Caco-2 (cell line): ENCODE measurements around the gene CACNA2D1. TPM values are rescaled to one million over a fixed set of nuclear protein-coding genes. Genes with fewer than 3 reads are reported as not detected.

Source experiments
- BruUV-seq: library from RNA; stranded (reverse); fragments of 400-500 nt; replicated peaks from 2 replicates; lab custom pipeline; 2021; lab: Mats Ljungman, UMichigan
- CTCF ChIA-PET: fragments of 300-600 bp; sonication (Branson Sonifier 250); formaldehyde crosslinking; loops from one replicate; lab custom pipeline; 2022; ENCODE audit warnings: antibody characterized with exemption; lab: Charles Lee
- POLR2A ChIA-PET: fragments of 300-600 bp; sonication (Branson Sonifier 250); formaldehyde crosslinking; loops from one replicate; lab custom pipeline; 2022; ENCODE audit warnings: antibody characterized with exemption; lab: Charles Lee
- DNase-seq, 2 experiments: peaks; one replicate each; pipeline versions ENCODE4 v3.0.0 to v3.0.0-alpha.2; 2020 to 2022
- H3K27me3 ChIP-seq: replicated peaks from 2 replicates; pipeline ENCODE4 v1.6.0; 2011; ENCODE audit warnings: low read length; ENCODE audit not compliant: control insufficient read depth, insufficient read depth
- H3K36me3 ChIP-seq: 2 replicates; pipeline ENCODE4 v1.5.1; 2011; ENCODE audit warnings: low read length; ENCODE audit not compliant: control insufficient read depth, insufficient read depth
- H3K4me1 ChIP-seq: fragments of 250-450 bp; sonication (Bioruptor Pico); 2 replicates; pipeline ENCODE4 v1.5.1; 2020; ENCODE audit warnings: mild to moderate bottlenecking
- H3K4me3 ChIP-seq: 2 replicates; pipeline ENCODE4 v1.5.1; 2011; ENCODE audit warnings: low read depth, mild to moderate bottlenecking, control low read depth, low read length
- H3K9me3 ChIP-seq: fragments of 250-450 bp; sonication (Bioruptor Pico); 2 replicates; pipeline ENCODE4 v1.5.1; 2020; ENCODE audit warnings: mild to moderate bottlenecking, moderate library complexity
- H3K27ac Mint-ChIP-seq: one replicate; pipeline ENCODE4 v1.8.0; 2022; ENCODE audit warnings: mixed read lengths; ENCODE audit not compliant: unreplicated experiment
- H3K27me3 Mint-ChIP-seq: one replicate; pipeline ENCODE4 v1.8.0; 2022; ENCODE audit warnings: mixed read lengths; ENCODE audit not compliant: insufficient read depth, unreplicated experiment
- H3K36me3 Mint-ChIP-seq: one replicate; pipeline ENCODE4 v1.8.0; 2022; ENCODE audit warnings: mild to moderate bottlenecking, mixed read lengths; ENCODE audit not compliant: insufficient read depth, unreplicated experiment
- H3K4me1 Mint-ChIP-seq: one replicate; pipeline ENCODE4 v1.8.0; 2022; ENCODE audit warnings: low read depth, mixed read lengths; ENCODE audit not compliant: unreplicated experiment
- H3K4me3 Mint-ChIP-seq: one replicate; pipeline ENCODE4 v1.8.0; 2022; ENCODE audit warnings: mild to moderate bottlenecking, moderate library complexity, mixed read lengths; ENCODE audit not compliant: unreplicated experiment
- H3K9me3 Mint-ChIP-seq: one replicate; pipeline ENCODE4 v1.8.0; 2022; ENCODE audit warnings: mixed read lengths; ENCODE audit not compliant: unreplicated experiment
- CTCF ChIP-seq, 2 experiments: fragments of 200-600 bp in 1 of 2; IDR thresholded peaks; 1 replicate in 1 of 2; 2 replicates in 1 of 2; pipeline versions ENCODE4 v1.5.1 to v1.8.0; 2011 to 2022; ENCODE audit warnings: antibody characterized with exemption in 1 of 2, control low read depth in 1 of 2, inconsistent platforms in 1 of 2, low read depth in 1 of 2, low read length in 1 of 2, mild to moderate bottlenecking in 1 of 2, moderate library complexity in 1 of 2; ENCODE audit not compliant: insufficient read depth in 1 of 2, severe bottlenecking in 1 of 2, unreplicated experiment in 1 of 2
- intact Hi-C: fragments of 100-400 bp; cut with micrococcal nuclease; formaldehyde crosslinking; loops from one replicate; pipeline ENCODE4 v1.10.0; 2022; ENCODE audit not compliant: unreplicated experiment
- total RNA-seq: library from RNA; stranded (reverse); gene quantifications from 2 replicates; pipeline ENCODE4 v1.2.3, GENCODE V29; 2022

Gene CACNA2D1
- total RNA-seq, 1 experiment from 2014 or later, result not detected

- Histone ChIP-seq H3K36me3 (no peaks in the 10 kb centered on the region), H3K9me3 (no peaks in the 10 kb centered on the region), H3K4me3 (no peak overlapping the region), H3K27me3 (no peaks in the 10 kb centered on the region), H3K4me1 (no peaks in the 10 kb centered on the region)
- Mint-ChIP-seq H3K27me3 (no peaks in the 10 kb centered on the region), H3K4me1 (no peaks in the 10 kb centered on the region), H3K9me3 (no peaks in the 10 kb centered on the region), H3K27ac (no peak overlapping the region), H3K36me3 (no peaks in the 10 kb centered on the region), H3K4me3 (no peak overlapping the region)
- TF ChIP-seq CTCF (IDR thresholded peaks at IDR 0.05; ENCODE audit: insufficient read depth in 1 of 2, low read depth in 1 of 2, low read length in 1 of 2, severe bottlenecking in 1 of 2, unreplicated experiment in 1 of 2), result no peak
- BruUV-seq, result no TSS peak
- CTCF ChIA-PET, result no interaction called here
- POLR2A ChIA-PET, result no interaction called here
- intact Hi-C loops, result no loop called here
- no peak for DNase-seq
Observed at GRCh38 chr7:82106201-82106600, 337.4 kb downstream of the CACNA2D1 start.

GRCh38 chr7:82105463-82105862 lies 338.1 kb downstream of the CACNA2D1 start:
- Histone ChIP-seq H3K4me1 (no peaks in the 10 kb centered on the region), H3K36me3 (no peaks in the 10 kb centered on the region), H3K27me3 (no peaks in the 10 kb centered on the region), H3K9me3 (no peaks in the 10 kb centered on the region), H3K4me3 (no peak overlapping the region)
- no peak for DNase-seq
- CTCF ChIA-PET, result no interaction called here
- intact Hi-C loops, result no loop called here
- Mint-ChIP-seq H3K9me3 (no peaks in the 10 kb centered on the region), H3K4me3 (no peak overlapping the region), H3K27me3 (no peaks in the 10 kb centered on the region), H3K4me1 (no peaks in the 10 kb centered on the region), H3K36me3 (no peaks in the 10 kb centered on the region), H3K27ac (no peak overlapping the region)
- TF ChIP-seq CTCF (IDR thresholded peaks at IDR 0.05; ENCODE audit: insufficient read depth in 1 of 2, low read depth in 1 of 2, low read length in 1 of 2, severe bottlenecking in 1 of 2, unreplicated experiment in 1 of 2), result no peak
- POLR2A ChIA-PET, result no interaction called here
- BruUV-seq, result no TSS peak

GRCh38 chr7:82098414-82098813 lies 345.2 kb downstream of the CACNA2D1 start:
- Histone ChIP-seq H3K4me3 (no peak overlapping the region), H3K27me3 (no peaks in the 10 kb centered on the region), H3K9me3 (no peaks in the 10 kb centered on the region), H3K4me1 (no peaks in the 10 kb centered on the region), H3K36me3 (no peaks in the 10 kb centered on the region)
- no peaks in the 10 kb centered on the region for H3K27me3 Mint-ChIP-seq
- CTCF ChIA-PET, result no interaction called here
- H3K9me3 Mint-ChIP-seq, result no peaks in the 10 kb centered on the region
- no TSS peak for BruUV-seq
- H3K4me1 Mint-ChIP-seq, result no peaks in the 10 kb centered on the region
- DNase-seq, result no peak
- intact Hi-C loops, result no loop called here
- no peak overlapping the region for H3K27ac Mint-ChIP-seq
- H3K4me3 Mint-ChIP-seq, result no peak overlapping the region
- POLR2A ChIA-PET, result no interaction called here
- no peaks in the 10 kb centered on the region for H3K36me3 Mint-ChIP-seq
- no peak for TF ChIP-seq CTCF (IDR thresholded peaks at IDR 0.05; ENCODE audit: insufficient read depth in 1 of 2, low read depth in 1 of 2, low read length in 1 of 2, severe bottlenecking in 1 of 2, unreplicated experiment in 1 of 2)
